K562 (cell line): ENCODE measurements around the gene SCN5A.

ENCODE experiments used
- CTCF ChIP-seq, 3 experiments: IDR thresholded peaks in 2 of 3; conservative IDR thresholded peaks in 1 of 3; 2 replicates each; pipeline ENCODE4 v1.5.1; 2011 to 2012; ENCODE audit warnings: low read length in 3 of 3, mild to moderate bottlenecking in 3 of 3, control low read depth in 2 of 3, improper control_type of control experiment in 1 of 3, inconsistent platforms in 1 of 3, low read depth in 1 of 3, mixed read lengths in 1 of 3, moderate library complexity in 1 of 3; ENCODE audit not compliant: insufficient read depth in 2 of 3
- EP300 ChIP-seq: IDR thresholded peaks from 2 replicates; pipeline ENCODE4 v1.6.1; 2012; ENCODE audit warnings: low read length, improper control_type of control experiment
- MTA1 ChIP-seq: fragments of 450-650 bp; IDR thresholded peaks from 2 replicates; pipeline ENCODE4 v1.6.1; 2017; ENCODE audit warnings: borderline replicate concordance
- POLR2AphosphoS5 ChIP-seq: IDR thresholded peaks from 2 replicates; pipeline ENCODE4 v1.6.1; 2011; ENCODE audit warnings: mild to moderate bottlenecking, low read depth, low read length, moderate library complexity; ENCODE audit not compliant: control insufficient read depth, insufficient read depth
- RCOR1 ChIP-seq, 2 experiments: IDR thresholded peaks; 2 replicates each; pipeline ENCODE4 v1.6.1; 2012; ENCODE audit warnings: low read depth in 2 of 2, low read length in 2 of 2, borderline replicate concordance in 1 of 2, improper control_type of control experiment in 1 of 2
- ZNF133 ChIP-seq: fragments of 250-450 bp; sonication (Bioruptor Pico); IDR thresholded peaks from 2 replicates; pipeline ENCODE4 v1.4.0; 2020; ENCODE audit warnings: mild to moderate bottlenecking
- ZNF347 ChIP-seq: fragments of 450-650 bp; formaldehyde crosslinking; IDR thresholded peaks from 2 replicates; pipeline ENCODE4 v1.4.0; 2020; ENCODE audit warnings: low read depth, mild to moderate bottlenecking, moderate library complexity

- TF ChIP-seq RCOR1 (IDR thresholded peaks at IDR 0.05; ENCODE audit: borderline replicate concordance in 1 of 2, low read depth in 2 of 2, low read length in 2 of 2) (no peak), ZNF347 (CRISPR knock-in tag) (no peak), POLR2AphosphoS5 (no peak), CTCF (IDR thresholded peaks at IDR 0.05 in 2 of 3, conservative IDR thresholded peaks at IDR 0.05 in 1 of 3; ENCODE audit: insufficient read depth in 2 of 3, low read depth in 1 of 3, low read length in 3 of 3) (no peak), EP300 (no peak), ZNF133 (CRISPR knock-in tag) (no peak), MTA1 (no peak)
Measured at GRCh38 chr3:38578551-38578950, 70.9 kb downstream of the SCN5A start.
